ENCODE data around the gene ALG9. TPM values are rescaled to one million over a fixed set of nuclear protein-coding genes. Genes with fewer than 3 reads are reported as not detected.

ALG9 gene
- polyA plus RNA-seq, 1 donor (not counting 4 experiments of a cell fraction or from before 2014, with no cell fraction given), result 27.2 TPM

DNA sequence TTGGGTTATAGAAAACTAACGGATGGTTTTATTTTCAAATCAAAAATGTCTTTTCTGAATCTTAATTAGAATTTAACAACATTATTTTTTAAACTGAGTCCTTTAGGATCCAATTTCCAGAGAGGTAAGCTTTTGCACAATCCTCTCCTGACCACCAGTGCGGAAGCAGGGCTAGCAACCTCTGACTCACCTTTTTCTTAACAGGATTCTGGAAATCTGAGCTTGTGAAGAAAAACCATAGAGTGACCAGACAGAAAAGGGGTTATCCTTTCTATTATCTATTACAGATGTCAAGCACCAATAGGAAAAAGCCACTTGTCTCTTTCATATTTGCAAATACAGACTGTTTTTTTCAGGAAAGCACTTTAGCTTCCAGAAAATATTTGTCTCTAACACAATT is 25.3 kb downstream of the ALG9 start:
- no peak overlapping the region for H2AFZ ChIP-seq (ENCODE audit: control insufficient read depth, low read length)
- peaks cover 0 to 7% of the 10 kb centered on the region in 2 experiments for H3K36me3 ChIP-seq (ENCODE audit: control insufficient read depth in 2 of 2, extremely low read depth in 1 of 2, insufficient read depth in 2 of 2, low read length in 2 of 2)
- no peak for TF ChIP-seq EZH2 (IDR thresholded peaks at IDR 0.05; ENCODE audit: low read length)
- TF ChIP-seq, protein P1, sequence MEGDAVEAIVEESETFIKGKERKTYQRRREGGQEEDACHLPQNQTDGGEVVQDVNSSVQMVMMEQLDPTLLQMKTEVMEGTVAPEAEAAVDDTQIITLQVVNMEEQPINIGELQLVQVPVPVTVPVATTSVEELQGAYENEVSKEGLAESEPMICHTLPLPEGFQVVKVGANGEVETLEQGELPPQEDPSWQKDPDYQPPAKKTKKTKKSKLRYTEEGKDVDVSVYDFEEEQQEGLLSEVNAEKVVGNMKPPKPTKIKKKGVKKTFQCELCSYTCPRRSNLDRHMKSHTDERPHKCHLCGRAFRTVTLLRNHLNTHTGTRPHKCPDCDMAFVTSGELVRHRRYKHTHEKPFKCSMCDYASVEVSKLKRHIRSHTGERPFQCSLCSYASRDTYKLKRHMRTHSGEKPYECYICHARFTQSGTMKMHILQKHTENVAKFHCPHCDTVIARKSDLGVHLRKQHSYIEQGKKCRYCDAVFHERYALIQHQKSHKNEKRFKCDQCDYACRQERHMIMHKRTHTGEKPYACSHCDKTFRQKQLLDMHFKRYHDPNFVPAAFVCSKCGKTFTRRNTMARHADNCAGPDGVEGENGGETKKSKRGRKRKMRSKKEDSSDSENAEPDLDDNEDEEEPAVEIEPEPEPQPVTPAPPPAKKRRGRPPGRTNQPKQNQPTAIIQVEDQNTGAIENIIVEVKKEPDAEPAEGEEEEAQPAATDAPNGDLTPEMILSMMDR (optimal IDR thresholded peaks at IDR 0.05 in 1 of 3, IDR thresholded peaks at IDR 0.05 in 1 of 3, conservative IDR thresholded peaks at IDR 0.05 in 1 of 3; ENCODE audit: extremely low read depth in 1 of 3, insufficient read depth in 2 of 3, low read length in 3 of 3), result no peak
- H3K9ac ChIP-seq (ENCODE audit: control insufficient read depth, extremely low read depth, insufficient read depth, low read length), result no peak overlapping the region
- DNase-seq (ENCODE audit: low read depth, low spot score) (no peak), FAIRE-seq (no peak)
- H3K27me3 ChIP-seq (ENCODE audit: control insufficient read depth, extremely low read depth, insufficient read depth, low read length), result no peaks in the 10 kb centered on the region
- H3K4me3 ChIP-seq (ENCODE audit: control insufficient read depth in 2 of 3, extremely low read depth in 1 of 3, insufficient read depth in 2 of 3, low read depth in 1 of 3, low read length in 3 of 3), result no peak overlapping the region
- no peaks in the 10 kb centered on the region for H3K9me3 ChIP-seq (ENCODE audit: control insufficient read depth, low read depth, low read length)
- H3K4me2 ChIP-seq (ENCODE audit: control insufficient read depth, extremely low read depth, insufficient read depth, low read depth, low read length), result no peak overlapping the region
- H3K4me1 ChIP-seq (ENCODE audit: control insufficient read depth, extremely low read depth, insufficient read depth, low read length), result no peaks in the 10 kb centered on the region
- no peak overlapping the region for H3K27ac ChIP-seq (ENCODE audit: control insufficient read depth, insufficient read depth, low read length)
- H4K20me1 ChIP-seq (ENCODE audit: control insufficient read depth, extremely low read depth, insufficient read depth, low read length), result no peaks in the 10 kb centered on the region
- H3K9me1 ChIP-seq (ENCODE audit: control insufficient read depth, extremely low read depth, insufficient read depth, low read length), result no peaks in the 10 kb centered on the region
- dilution Hi-C loops (cut with MboI; ENCODE audit: extremely low pct_ligation_motif_present, low sequenced_read_pairs), result no loop called here
- H3K79me2 ChIP-seq (ENCODE audit: control insufficient read depth, insufficient read depth, low read length), result no peaks in the 10 kb centered on the region

- H3K9ac ChIP-seq (ENCODE audit: control insufficient read depth, extremely low read depth, insufficient read depth, low read length), result no peak overlapping the region
- dilution Hi-C loops (cut with MboI; ENCODE audit: extremely low pct_ligation_motif_present, low sequenced_read_pairs), result no loop called here
- H3K36me3 ChIP-seq (ENCODE audit: control insufficient read depth in 2 of 2, extremely low read depth in 1 of 2, insufficient read depth in 2 of 2, low read length in 2 of 2), result peaks cover 2 to 6% of the 10 kb centered on the region in 2 experiments
Measured at GRCh38 chr11:111845276-111846028, 25.9 kb downstream of the ALG9 start.

More at GRCh38 chr11:111845276-111846028, 25.9 kb downstream of the ALG9 start:
- H3K9me3 ChIP-seq (ENCODE audit: control insufficient read depth, low read depth, low read length), result no peaks in the 10 kb centered on the region
- H3K9me1 ChIP-seq (ENCODE audit: control insufficient read depth, extremely low read depth, insufficient read depth, low read length), result no peaks in the 10 kb centered on the region
- H3K4me2 ChIP-seq (ENCODE audit: control insufficient read depth, extremely low read depth, insufficient read depth, low read depth, low read length), result no peak overlapping the region
- FAIRE-seq (no peak), DNase-seq (ENCODE audit: low read depth, low spot score) (no peak)
- H3K79me2 ChIP-seq (ENCODE audit: control insufficient read depth, insufficient read depth, low read length), result no peaks in the 10 kb centered on the region
- no peak overlapping the region for H2AFZ ChIP-seq (ENCODE audit: control insufficient read depth, low read length)
- no peaks in the 10 kb centered on the region for H3K27me3 ChIP-seq (ENCODE audit: control insufficient read depth, extremely low read depth, insufficient read depth, low read length)
- TF ChIP-seq, protein P1 (optimal IDR thresholded peaks at IDR 0.05 in 1 of 3, IDR thresholded peaks at IDR 0.05 in 1 of 3, conservative IDR thresholded peaks at IDR 0.05 in 1 of 3; ENCODE audit: extremely low read depth in 1 of 3, insufficient read depth in 2 of 3, low read length in 3 of 3), result no peak
- H4K20me1 ChIP-seq (ENCODE audit: control insufficient read depth, extremely low read depth, insufficient read depth, low read length), result no peaks in the 10 kb centered on the region
- H3K4me3 ChIP-seq (ENCODE audit: control insufficient read depth in 2 of 3, extremely low read depth in 1 of 3, insufficient read depth in 2 of 3, low read depth in 1 of 3, low read length in 3 of 3), result no peak overlapping the region
- no peaks in the 10 kb centered on the region for H3K4me1 ChIP-seq (ENCODE audit: control insufficient read depth, extremely low read depth, insufficient read depth, low read length)
- no peak overlapping the region for H3K27ac ChIP-seq (ENCODE audit: control insufficient read depth, insufficient read depth, low read length)
